Measurements from ENCODE around the gene UXS1.
A peak's percentile ranks its signal among the peaks of the same experiment; 100 is the strongest.

Gene UXS1

DNA sequence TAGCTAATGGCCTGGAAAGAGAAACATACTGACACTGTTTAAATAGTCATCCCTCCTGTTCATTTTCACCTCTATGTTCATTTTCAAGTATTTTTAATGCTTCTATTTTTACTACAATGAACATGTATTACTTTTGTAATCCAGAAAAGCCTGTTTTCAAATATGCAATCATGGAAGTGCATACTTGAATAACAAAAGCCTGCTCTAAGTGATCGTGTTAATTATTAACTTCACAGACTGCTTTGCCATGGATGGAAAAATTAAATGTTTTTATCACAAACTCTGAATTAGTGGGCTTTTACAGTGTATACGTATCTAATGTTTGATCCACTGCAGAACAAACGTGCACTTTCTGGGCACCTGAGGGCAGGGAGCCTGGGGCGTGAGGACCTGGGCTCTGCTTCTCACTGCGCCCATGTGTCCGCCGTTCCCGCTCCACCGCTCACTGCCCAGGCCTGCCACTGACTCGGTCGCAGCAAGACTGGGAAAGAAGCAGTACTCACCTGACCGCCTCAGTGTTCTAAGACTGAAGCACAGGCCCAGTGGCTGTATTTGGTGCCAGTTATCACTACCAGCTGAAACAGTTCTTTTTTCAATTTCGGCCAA, 80.6 kb downstream of the UXS1 start:
- DNase-seq (ENCODE audit: insufficient read length, low spot score) = no peak
- no peak for FAIRE-seq

DNA sequence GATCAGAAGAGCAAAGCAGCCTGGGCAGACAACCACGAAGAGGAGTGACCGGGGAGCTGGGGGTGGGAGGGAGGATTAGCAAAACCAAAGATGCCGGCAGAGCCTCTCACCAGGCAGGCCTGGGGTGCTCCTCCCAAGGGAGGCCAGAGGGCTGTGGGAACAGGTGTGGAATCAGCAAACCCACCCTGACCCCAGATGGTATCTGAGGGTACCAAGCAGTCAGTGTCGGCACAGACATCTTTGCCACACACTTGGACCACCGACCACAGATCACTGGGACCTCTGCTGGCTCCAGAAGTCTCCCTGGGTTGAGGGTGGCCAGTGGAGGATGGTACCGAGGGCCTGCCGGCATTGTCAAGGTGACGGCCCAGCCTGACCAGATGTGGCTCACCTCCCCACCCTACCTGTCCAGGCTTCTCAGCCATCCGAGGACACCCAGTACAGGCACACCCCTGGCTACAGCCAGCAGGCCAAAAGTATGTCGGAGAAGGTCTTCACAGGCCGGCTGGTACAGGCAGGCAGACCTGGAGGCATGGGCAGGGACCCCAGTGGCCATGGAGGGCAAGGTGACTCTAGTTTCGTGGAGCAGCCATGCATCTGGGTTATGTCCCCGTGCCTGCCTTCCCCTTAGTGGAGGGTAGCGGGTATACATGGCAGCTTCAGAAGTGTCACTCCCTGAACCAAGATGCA, 82.1 kb downstream of the UXS1 start:
- DNase-seq (ENCODE audit: insufficient read length, low spot score) (no peak), FAIRE-seq (no peak)

DNA sequence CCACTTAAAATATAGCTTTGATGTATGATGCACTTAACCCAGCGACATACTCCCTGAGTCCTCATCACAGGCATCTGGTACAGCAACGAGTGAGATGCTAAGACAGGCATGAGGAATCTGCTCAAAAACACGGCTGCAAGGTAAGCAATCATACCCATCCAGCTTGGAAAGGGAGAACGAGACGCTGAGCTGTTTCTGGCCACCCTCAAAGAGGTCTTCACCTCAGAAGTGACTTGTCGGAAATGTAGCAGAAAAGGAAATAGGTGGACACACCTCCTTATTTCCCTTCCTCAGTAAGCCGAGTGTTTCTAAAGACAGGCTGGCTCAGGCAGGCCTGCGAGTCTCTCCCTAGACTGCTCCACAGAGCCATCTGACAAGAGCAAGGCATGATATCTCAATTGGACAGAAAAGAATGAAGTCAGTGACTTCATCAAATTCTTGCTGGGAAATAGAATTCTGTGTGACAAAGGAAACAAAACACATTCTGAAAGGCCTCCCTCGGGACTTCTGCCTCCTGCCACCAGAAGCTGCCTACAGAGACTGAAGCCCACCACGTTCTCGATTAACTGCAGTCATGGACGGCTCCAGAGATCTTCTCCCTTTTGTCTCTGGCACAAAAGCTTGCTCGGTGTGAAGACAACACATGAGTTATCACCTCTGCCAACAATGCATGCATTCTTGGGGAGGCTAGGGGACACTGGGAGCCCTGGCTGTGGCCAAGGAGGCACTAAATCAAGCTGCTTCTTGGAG, 84.3 kb downstream of the UXS1 start:
- FAIRE-seq = no peak
- no peak for DNase-seq (ENCODE audit: insufficient read length, low spot score)

DNA sequence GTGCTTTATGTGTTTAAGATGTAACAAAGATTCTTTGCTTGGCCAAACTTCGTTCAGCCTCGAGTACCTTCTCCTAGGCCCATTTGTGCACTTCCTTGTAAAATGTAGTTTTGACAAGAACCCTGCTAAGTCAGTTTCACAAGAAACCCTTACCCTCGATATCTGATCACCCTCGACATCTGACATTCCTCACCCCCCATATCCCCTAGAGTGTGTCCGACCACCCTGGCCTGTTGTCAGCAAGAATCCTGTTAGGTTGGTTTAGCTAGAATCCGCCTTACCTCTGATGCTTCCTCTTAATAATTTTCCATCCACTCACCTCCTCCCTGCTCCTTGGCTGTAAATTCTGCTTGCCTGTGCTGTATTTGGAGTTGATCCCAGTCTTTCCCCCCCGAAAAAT, 85.3 kb downstream of the UXS1 start:
- no peak for FAIRE-seq
- no peak for DNase-seq (ENCODE audit: insufficient read length, low spot score)

DNA sequence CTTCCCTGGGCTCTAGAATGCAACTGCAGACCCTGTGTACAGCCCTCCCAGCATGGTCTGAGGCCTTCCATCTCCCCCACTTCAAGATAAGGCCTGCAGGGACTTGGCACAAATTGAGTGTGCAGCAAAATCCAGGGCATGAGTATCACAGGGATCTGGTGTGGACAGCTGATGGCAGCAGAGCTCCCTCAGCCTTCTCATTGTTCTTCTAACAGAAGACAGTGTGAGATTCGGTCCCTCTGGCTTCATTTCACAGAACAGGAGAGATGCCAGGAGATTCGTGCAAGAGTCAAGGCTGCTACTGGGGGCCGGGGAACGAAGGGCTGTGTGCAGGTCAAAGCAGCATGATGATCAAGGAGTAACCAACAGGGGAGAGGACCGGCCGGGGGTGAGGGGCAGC, 85.8 kb downstream of the UXS1 start:
- FAIRE-seq (no peak), DNase-seq (ENCODE audit: insufficient read length, low spot score) (peak; percentile 24)

DNA sequence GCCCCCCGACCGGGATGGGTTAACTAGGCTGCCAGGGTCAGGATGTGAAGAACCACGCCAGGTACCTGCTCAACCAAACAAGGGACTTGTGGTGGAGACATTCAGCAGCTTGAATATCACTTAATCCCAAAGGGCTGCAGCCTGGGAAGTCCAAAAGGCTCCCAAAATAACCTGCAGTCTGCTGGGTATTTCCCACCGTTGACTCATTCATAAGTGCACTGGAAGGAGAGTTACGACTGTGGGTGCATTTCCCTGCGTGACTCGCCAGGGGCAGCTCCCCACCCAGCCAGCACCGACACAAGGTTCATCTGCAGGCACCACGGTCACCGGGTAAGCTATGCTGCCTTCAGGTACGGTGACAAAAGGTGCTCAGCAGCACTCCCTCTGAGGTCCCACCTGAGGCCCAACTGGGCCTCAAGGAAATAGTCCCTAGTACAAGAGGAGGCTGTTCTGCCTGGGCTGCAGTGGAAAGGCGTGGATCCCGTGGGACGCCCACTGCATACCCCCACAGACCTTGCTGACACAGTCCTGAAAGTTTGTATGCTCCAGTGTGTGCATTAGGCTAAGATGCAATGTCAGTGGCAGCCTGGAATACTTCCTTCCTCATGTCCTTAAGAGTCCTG, 86.5 kb downstream of the UXS1 start:
- FAIRE-seq (no peak), DNase-seq (ENCODE audit: insufficient read length, low spot score) (no peak)

DNA sequence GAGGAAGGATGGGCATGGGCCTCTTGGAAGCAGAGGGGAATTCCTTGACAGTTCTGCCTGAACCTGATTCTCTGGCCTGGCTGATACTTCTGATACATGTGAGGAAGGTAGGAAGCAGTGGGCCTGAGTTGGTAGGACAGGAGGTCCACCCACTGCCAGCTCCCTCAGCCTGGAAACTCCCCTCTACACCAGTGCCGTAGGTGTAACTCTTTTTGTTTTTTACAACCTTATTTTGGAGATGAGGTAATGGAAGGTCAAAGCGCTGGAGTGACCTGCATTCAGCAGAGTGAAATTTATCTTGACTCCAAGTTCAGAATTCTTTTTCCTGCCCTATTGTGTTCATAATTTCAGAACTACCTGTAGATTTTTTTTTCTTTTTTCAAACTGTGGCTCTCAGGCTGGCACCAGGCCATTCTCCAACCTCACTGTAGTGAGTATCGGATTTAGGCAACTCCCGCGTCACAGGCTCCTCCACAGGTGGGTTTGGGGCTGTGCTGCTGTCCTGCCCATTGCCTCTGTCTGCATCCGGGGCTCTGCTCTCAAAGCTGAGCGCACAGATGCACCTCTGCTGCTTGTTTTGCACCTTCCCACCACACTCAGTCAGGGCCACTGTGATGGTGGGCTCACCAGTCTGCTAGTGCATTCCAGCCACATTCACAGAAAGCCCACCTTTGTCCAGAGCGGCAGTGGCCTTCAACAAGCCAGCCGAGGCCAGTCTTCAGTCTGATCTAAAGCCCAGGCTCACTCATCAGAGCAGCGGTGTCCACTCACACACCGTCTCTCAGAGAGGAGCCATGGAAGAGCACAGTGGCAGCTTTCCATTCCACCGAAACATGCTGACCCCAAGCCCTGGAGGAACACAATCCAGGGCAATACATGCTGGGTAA, 87.2 kb downstream of the UXS1 start:
- no peak for DNase-seq (ENCODE audit: insufficient read length, low spot score)
- no peak for FAIRE-seq

DNA sequence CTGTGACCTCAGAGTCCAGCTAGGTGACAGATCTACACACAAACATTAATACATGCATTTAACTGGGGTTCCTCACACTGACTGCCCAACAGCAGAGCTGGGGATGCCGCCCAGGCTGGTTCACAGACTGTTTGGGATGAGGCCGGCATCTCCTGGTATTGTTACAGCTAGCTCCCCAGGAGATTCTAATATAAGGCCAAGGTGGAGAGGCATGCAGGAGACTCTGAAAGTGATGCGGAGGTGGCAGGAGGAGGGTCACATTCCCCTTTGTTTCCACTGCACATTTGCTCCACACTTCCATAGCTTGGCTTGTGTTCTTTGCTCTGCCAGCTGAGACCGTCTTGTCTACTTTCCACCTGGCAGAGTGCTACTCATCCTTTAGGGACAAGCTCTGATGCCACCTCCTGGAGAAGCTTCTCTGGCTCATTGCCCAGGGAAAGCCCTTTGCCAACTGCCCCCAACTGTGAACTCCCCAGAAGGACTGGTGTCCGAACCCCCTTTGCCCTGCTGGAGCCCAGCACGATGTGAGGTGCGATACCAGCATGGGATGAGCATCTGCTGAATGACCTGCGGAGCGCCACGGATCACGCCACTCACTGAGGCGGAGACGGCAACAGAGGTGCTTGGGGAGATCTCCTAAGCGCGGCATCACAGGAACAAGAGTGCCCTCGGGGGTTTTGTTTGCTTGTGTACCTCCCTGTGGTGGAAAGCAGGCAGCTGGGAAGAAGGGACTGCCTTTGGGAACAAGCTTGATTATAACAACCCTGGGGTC, 88.8 kb downstream of the UXS1 start:
- no peak for FAIRE-seq
- no peak for DNase-seq (ENCODE audit: insufficient read length, low spot score)

DNA sequence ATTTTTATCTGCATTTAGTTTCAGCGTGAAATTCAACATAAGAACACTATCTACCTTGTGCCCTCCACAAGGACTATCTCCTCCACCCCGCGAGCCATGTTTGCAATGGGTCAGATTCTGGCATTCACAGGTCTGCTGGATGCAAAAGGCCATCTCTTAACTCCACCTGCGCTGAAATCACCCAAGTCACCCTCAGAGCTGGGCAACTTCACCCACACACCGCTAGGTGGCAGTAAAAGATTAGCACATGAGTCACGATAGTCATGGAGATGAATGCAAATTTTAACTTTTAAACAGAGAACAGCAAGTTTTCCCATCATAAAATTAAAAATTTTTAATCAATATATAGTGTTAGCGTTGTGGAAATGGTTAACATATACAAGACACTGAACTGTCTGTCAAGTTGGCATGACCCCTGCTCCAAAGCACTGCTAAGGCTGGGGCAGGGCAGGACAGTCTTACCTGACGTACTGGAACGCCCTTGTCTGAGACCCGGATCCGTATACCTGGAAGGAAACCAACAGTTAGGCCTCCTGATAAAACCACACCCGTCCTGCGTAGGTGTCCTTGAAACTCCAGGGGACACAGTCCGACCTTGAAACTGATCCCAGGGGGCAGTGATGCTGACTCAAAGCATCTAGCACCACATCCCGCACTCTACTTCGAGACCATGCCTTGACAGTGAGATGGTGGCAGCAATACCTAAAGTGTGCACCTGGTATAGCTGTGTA, 89.6 kb downstream of the UXS1 start:
- DNase-seq (ENCODE audit: insufficient read length, low spot score) (peak; percentile 69), FAIRE-seq (peak; percentile 36)

DNA sequence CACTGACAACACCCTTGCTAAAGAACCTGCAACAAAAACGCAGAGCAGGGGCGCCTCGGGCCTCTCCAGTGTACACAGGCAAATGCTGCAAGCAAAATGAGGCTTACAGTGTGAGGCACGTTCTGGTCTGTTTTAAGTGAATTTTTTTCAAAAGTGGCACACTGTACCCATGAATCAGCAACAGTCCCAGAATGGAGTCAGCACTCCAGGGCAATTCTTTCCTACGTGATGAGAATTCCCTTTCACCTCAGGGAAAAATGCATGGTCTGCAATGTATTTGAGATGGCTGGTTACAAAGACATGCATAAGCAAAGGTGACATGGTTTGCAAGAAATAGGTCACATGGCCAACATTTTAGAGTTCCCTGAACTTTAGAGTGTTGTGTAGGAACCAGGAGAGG, 94.4 kb downstream of the UXS1 start:
- DNase-seq (ENCODE audit: insufficient read length, low spot score) = no peak
- FAIRE-seq = no peak

DNA sequence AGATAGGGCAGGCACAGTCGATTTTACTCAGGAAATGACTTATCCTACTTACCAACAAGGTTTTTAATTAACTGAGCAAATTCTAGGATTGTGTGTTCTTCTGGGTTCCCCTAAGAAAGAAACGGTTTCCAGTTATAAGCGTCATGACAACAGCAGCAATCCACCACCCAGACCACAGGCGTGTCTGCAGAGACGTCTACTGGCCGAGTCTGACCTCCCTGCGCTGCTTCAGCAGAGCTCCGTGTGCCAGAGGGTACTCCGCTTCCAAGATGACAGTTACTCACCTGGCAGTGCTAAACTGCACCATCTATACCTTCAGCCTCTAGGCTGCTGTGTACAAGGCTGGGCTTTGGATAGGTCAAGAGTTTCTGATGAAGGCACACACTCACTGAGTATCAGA, 95.4 kb downstream of the UXS1 start:
- FAIRE-seq = no peak
- DNase-seq (ENCODE audit: insufficient read length, low spot score) = no peak

DNA sequence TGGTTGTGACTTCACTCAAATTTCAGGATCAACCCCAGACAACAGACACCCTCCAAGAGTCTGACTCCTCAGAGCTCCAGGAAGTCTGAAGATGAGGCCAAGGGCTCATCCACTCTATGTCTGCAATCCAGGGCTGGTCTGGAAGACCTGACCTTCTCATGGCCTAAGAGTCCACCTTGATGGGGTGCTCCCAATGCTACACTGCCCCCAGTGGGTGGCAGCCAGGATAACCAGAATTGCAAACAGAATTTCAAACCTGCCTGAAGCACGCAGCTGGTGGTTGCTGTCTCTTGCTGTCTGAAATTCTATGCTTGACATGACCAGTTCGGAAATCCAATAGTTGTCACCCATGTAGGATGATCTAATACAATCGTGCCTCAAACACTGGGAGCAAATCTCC, 96.0 kb downstream of the UXS1 start:
- DNase-seq (ENCODE audit: insufficient read length, low spot score) (no peak), FAIRE-seq (no peak)

DNA sequence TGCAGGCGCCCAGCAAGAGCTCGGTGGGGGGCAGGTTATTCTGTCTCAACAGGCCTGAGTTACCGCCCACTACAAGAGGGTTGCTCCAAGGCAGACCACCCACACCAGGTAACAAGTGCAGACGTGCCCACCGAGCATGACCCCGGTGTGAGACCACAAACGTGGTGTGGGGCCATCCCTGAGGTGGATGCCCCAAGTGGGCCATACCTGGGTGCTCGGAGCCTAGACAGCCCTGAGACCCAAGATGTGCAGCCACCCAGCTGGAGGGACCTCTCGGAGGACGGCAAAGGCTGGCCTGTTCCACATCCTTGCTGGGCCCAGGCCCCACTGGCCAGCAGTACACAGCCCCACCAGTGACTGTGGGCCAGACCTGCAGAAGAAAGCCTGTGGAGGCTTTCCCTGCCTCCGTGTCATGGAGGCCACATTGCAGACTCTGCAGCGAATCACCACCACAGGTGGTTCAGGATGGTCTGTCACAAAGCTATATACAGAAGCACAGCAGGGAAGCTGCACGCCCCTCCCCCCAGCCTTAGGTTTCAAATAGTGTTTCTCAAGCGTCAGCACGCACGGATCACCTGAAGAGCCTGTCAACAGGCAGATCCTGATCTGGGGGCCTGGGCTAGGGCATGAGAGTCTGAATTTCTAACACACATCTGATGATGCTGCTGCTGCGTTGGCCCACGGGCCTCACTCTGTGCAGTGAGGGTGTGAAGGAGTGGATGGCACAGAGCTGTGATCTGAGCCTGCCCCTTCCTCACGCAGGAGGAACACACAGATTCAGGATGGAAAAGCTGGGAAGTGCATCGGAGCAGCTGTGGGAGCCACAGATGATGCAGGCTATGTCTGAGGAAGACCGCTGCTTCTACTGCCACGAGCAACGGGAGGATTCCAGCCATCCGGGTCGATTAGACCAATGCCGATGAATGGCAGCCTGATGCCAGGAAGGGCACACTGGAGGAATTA, 96.8 kb downstream of the UXS1 start:
- no peak for DNase-seq (ENCODE audit: insufficient read length, low spot score)
- no peak for FAIRE-seq

DNA sequence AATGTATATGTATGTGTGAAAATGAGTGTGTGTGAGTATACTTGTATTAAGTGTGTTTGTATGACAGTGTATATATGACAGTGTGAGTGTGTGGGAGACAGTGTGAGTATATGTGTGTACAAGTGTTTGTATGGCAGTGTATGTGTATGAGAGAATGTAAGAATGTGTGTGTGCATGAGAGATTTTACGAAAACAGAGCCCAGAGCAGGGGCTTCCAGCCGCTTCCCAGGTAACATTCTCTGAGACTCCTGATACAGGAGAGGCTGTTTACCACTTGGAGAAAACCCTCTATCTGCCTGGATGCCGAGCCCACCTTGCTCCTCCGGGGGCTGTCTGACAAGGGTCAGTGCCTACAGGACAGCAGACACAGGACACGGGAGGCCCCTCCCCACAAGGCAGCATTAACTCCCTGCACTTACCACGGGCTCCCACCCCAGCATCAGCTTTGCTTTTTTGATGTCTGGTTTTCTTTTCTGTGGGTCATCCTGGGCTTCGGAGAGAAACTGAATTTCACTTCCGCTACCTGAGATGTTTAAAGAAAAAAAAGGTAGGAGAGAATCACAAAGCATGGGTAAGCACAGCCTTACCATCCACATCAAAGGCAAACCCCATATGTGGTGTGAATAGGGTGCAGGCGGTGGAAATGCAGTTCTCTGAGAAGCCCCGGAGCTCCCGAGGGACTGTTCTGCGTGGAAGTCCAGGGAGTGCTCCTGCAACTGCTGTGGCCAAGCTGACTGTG, 97.6 kb downstream of the UXS1 start:
- DNase-seq (ENCODE audit: insufficient read length, low spot score) (no peak), FAIRE-seq (no peak)

DNA sequence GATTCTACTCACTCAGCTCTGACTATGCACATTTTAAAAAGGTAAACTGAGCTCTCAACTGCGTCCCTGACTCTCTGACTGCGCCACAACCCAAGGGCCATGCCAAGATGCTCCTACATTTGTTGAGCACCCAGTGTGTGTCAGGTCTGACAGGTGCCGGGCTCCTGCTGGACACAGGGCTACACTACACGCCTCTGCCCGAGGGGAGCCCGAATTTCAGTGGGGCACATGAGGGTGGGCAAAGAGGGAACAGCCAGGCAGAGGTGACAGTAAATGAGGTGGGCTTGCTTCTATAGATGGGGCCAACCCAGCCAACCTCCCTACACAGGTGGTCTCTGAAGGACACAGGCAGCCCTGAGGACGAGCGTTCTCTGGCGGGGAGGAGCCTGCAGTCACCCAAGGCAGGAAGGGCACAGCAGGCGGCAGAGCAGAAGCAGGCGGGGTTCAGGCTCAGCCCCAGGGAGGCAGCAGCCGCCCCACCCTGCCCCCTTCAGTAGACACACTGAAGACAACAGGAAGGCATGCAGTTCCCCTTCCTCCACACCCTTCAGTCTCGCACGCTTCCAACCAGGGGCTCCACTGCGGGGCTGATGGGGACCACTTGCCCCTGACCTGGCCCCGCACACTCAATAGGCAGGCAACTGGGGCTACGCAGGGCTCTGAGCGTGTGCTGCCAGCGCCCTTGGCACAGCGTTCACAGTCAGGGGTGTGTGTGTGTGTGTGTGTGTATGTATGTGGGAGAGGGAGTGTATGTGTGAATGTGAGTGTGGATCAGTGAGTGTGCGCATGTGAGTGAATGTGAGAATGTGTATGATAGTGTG, 98.4 kb downstream of the UXS1 start:
- no peak for FAIRE-seq
- no peak for DNase-seq (ENCODE audit: insufficient read length, low spot score)

DNA sequence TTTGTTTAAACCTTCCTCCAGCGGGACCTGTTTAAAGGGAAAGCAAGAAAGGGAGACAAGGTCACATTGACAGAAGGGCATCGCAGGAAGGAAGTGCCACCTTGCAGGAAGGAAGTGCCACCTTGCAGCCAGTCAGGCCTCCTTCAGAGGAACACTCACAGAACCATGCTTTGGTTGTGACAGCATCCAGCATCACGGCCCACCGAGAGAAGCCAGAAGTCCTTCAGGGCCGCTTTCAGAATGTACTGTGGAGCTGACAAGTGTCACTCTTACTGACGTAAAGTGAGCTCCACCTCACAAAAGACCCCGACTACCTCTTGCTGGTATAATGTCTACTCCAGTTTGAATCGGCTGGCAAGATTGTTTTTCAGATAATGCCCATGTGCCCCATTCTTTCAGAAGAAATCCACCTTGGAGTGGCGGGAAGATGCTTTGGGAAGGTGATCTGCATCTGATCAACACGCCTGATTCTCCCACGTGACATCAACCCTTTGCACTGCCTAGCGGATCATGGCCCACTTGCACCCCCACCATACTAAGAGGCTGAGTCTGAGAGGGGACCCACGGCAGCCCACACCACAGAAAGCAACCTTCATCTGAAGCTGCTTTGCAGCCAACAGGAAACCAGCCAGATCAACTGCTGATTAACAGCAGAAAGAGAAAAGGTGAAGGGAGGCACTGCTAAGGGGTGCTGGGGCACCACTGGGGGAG, 99.8 kb downstream of the UXS1 start:
- no peak for FAIRE-seq

More for the DNA sequence above, 99.8 kb downstream of the UXS1 start:
- DNase-seq (ENCODE audit: insufficient read length, low spot score) = no peak
